ENCODE measurements around the gene PHACTR1.

DNA sequence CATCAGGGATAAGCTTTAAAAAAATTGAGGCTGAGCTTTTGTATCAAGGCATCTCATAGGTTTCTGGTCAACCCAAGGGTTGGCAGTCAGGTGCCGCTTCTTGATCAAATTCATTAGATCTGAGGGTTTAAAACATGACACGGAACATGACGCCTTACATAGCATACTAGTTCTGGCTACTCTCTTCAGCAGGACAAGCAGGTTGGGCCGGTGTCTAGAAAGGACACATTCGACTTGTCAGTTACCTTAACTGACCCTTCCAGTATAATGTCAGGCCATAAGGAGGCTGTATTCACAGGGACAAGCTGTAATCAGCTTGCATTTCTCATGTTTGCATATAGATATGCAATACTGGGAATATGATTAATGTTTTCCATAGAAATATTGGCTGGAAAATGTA lies 65.6 kb downstream of the PHACTR1 start:
- TF ChIP-seq POLR2A (IDR thresholded peaks at IDR 0.05; ENCODE audit: low read depth, low read length) (no peak), TAF1 (IDR thresholded peaks at IDR 0.05; ENCODE audit: borderline replicate concordance, low read depth, low read length) (no peak)

Measured in GM12892 (cell line).